GM08714 (cell line): Measurements from ENCODE around the gene MDH1B.

ENCODE experiments used
- H3K4me3 ChIP-seq: fragments of 200-500 bp; sonication (Bioruptor generic); 2 replicates; pipeline ENCODE4 v1.5.1; 2014; ENCODE audit warnings: mild to moderate bottlenecking, low read length, inconsistent platforms
- ZNF274 ChIP-seq: IDR thresholded peaks from 2 replicates; pipeline ENCODE4 v1.6.1; 2012; ENCODE audit warnings: mild to moderate bottlenecking, low read depth, low read length

MDH1B gene

DNA sequence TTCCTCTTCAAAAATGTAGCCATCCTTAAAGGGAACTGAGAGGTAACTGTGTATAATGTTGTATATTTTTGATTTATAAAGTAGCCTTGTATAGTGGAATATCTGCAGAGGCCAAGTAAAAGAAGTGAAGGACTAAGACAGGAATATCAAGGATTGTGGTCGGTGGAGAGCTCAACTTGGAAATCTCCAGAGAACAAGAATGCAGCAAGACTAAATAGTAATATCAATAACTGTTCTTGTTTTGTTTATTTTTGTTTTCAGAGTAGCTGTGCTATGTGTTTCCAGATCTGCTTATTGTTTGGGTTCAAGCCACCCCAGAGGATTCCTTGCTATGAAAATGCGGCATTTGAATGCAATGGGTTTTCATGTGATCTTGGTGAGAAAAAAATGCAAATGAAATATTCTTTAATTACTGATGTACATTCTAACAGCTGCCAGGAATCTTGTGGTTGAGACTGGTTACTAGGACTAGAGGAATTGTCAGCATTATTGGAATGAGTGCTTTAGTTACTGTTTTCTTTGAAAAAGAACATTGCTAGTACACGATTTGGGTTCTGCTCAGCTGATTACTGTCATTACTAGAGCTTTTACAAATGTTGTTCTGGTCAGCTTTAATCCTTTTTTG lies 25.3 kb upstream of the MDH1B start:
- no peak overlapping the region for H3K4me3 ChIP-seq
- TF ChIP-seq ZNF274 = no peak

- no peak overlapping the region for H3K4me3 ChIP-seq
- TF ChIP-seq ZNF274 = no peak
These were observed 19.6 kb upstream of the MDH1B start for GRCh38 chr2:206784559-206785353.

GRCh38 chr2:206783718-206784117 lies 18.6 kb upstream of the MDH1B start:
- no peak overlapping the region for H3K4me3 ChIP-seq
- no peak for TF ChIP-seq ZNF274

GRCh38 chr2:206780671-206781070 lies 15.5 kb upstream of the MDH1B start:
- no peak for TF ChIP-seq ZNF274
- no peak overlapping the region for H3K4me3 ChIP-seq

DNA sequence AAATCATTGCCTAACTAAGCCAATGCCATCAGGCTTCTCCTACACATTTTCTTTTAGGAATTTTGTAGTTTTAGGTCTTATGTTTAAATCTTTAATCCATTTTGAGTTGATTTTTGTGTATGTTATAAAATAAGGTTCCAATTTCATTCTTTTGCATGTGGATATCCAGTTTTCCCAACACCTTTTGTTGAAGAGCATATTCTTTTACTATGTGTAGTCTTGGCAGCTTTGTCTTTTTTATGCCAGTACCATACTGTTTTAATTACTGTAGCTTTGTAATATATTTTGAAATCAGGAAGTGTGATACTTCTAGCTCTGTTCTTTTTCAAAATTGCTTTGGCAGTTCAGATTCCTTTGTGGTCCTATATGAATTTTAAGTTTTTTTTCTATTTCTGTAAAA lies 11.3 kb upstream of the MDH1B start:
- H3K4me3 ChIP-seq = no peak overlapping the region
- TF ChIP-seq ZNF274 = no peak

- no peak for TF ChIP-seq ZNF274
- no peak overlapping the region for H3K4me3 ChIP-seq
These were observed 9.7 kb upstream of the MDH1B start for GRCh38 chr2:206774871-206775270.

DNA sequence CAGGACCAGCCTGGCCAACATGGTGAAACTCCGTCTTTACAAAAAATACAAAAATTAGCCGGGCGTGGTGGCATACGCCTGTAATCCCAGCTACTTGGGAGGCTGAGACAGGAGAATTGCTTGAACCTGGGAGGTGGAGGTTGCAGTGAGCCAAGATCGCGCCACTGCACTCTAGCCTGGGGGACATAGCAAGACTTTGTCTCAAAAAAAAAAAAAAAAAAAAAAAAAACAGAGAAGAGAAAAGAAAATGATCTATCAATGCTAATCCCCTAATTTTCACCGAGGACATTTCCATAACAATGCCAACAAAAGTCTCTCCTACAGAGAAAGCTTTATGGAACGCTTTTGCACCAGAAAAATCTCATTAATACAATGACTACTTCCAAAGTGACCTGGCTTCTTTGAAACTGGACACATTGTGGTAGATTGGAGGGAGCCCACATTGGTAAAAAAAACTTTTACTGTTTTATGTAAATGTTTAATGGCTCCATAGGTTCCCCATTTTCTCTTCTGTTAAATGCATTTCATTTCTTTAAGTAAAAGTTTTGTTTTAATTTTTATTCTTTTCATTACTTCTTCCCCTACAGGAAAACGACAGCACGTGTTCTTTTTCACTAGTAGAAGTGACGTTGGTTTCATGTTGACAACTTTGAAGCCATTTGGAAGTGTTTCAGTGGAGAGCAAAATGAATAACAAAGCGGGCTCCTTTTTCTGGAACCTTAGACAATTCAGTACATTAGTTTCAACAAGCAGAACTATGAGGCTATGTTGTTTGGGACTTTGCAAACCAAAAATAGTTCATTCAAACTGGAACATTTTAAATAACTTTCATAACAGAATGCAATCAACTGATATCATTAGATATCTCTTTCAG lies 1.2 kb upstream of the MDH1B start:
- TF ChIP-seq ZNF274 = no peak

DNA sequence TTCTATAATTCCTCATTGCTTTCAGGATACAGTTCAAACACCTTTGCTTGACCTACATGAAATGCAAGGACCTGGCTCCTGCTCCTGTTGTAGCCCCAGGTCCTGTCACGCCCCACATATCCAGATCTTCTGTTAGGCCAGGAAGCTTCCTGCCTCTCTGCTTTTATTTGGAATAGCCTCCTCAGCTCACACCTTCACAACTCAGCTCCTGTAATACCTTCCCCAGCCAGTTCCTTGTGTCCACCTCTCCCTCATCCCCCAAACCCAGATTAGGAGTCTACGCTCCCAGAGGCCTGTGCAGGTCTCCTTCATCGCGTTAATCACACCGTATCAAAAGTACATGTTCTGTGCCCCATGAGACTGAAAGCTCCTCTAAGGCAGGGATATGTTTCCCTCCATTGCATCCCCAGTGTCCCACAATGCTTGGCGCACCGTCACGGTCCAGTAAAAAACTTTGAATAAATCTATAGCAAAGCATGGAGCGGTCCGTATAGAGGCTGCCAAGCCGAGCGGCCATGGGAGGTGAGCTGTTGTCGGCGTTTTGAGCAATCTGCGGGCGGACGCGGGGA lies 371 bp downstream of the MDH1B start:
- no peak for TF ChIP-seq ZNF274
- H3K4me3 ChIP-seq = peak overlapping the region; percentile 70

More for the DNA sequence above, 1.2 kb upstream of the MDH1B start:
- H3K4me3 ChIP-seq = peak overlapping the region; percentile 70

DNA sequence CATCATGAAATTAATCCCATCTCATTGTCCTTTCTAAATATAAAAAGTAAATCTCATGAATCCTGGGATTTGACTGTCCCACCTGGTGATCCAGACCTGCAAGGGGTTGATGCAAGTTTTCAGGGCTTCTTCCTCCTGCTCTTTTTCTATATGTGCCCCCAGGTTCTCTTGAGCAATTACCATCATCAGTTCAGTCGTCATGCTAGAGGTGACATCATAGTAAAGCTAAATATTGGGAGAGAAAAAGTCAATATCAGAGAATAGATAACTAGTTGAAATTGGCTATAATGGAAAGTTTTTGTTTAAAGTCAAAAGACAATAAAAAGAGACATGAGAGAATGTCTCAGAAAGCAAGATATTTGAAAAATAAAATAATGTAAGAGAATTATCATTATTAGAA lies 8.3 kb downstream of the MDH1B start:
- TF ChIP-seq ZNF274 = no peak
- no peak overlapping the region for H3K4me3 ChIP-seq

DNA sequence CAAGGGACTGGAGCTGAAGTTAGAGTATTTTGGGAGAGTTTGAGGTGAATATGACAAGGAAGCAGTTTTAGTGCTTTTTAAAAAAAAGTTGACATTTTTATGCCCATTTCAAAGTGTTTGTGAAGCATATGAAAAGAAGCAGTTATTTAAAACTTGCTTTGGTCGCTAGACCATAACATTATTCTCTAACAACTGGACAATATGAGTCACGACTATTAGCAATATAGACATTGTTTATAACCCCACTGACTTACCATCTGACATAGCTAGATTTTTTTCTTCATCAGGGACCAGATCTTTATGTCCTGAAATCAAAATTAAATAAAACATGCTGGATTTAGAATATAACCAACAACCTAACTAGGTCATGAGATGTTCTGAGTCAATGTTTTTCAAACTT lies 24.3 kb downstream of the MDH1B start:
- no peak overlapping the region for H3K4me3 ChIP-seq
- no peak for TF ChIP-seq ZNF274

DNA sequence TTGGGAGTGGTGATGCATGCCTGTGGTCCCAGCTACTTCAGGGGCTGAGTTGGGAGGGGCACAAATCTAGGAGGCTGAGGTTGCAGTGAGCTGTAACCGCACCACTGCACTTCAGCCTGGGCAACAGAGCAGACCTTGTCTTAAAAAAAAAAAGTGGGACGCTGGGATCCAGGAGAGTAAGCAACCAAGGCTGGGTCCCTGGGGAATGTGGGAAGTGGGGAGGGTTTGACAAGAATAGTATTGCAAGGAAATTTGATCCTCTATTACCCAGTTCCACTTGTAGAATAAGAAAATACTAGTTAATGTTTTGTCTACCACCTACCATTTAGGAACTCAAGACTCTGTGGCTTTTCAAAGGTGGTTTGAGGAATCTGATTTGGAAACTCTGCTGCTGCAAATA lies 25.9 kb downstream of the MDH1B start:
- H3K4me3 ChIP-seq = no peak overlapping the region
- no peak for TF ChIP-seq ZNF274

DNA sequence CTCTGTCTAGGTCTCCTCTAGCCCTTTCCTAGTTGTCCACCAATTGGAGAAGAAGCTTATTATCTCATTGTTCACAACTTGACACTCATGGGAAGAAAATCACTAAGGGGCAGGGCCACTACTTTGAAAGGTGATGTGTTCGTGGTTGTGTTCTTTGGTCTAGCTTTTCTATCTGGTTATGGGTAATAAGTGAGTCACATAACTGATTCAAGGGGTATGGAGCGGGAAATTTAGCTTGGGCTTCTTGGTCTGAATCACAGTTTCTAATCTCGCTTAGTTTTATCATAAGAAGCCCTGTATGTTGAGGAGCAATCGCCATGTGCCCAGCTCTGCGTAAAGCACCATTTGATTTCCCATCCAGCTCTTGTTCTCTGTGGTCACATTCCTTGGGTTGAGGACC lies 28.2 kb downstream of the MDH1B start:
- TF ChIP-seq ZNF274 = no peak
- no peak overlapping the region for H3K4me3 ChIP-seq

DNA sequence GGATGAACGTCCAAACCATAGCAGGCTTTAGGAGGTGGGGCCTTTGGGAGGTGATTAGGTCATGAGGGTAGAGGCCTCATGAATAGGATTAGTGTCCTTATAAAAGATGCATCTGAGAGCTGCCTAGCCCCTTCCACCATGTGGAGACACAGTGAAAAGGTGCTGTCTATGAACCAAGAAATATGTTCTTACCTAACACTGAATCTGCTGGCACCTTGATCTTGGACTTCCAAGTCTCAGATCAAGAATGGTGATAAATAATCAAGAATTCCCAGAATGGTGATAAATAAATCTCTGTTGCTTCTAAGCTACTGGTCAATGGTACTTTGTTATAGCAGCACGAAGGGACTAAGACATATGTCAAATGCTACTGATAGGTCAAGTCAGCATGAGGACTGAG lies 31.8 kb downstream of the MDH1B start:
- no peak for TF ChIP-seq ZNF274
- no peak overlapping the region for H3K4me3 ChIP-seq
